PC-9 (cell line): ENCODE data around the gene MSH5. TPM values are rescaled to one million over a fixed set of nuclear protein-coding genes. Genes with fewer than 3 reads are reported as not detected.
A peak's percentile ranks its signal among the peaks of the same experiment; 100 is the strongest.

Experiments used
- BruUV-seq: library from RNA; stranded (reverse); fragments of 400-500 nt; replicated peaks from 2 replicates; lab custom pipeline; 2021; lab: Mats Ljungman, UMichigan
- CTCF ChIA-PET: fragments of 300-600 bp; sonication (Branson Sonifier 250); formaldehyde crosslinking; loops from one replicate; lab custom pipeline; 2022; ENCODE audit warnings: antibody characterized with exemption; lab: Charles Lee
- POLR2A ChIA-PET: fragments of 300-600 bp; sonication (Branson Sonifier 250); formaldehyde crosslinking; loops from one replicate; lab custom pipeline; 2022; ENCODE audit warnings: antibody characterized with exemption; ENCODE audit not compliant: unreplicated experiment; lab: Charles Lee
- DNase-seq, 2 experiments: peaks; one replicate each; pipeline versions ENCODE4 v3.0.0 to v3.0.0-alpha.2; 2015 to 2022; ENCODE audit warnings: mixed read lengths in 1 of 2
- H2AFZ ChIP-seq: fragments of 200-600 bp; sonication (generic); 2 replicates; pipeline ENCODE4 v1.8.1; 2017; ENCODE audit warnings: antibody characterized with exemption
- H3F3A ChIP-seq: fragments of 200-600 bp; sonication (generic); 2 replicates; pipeline ENCODE4 v1.8.1; 2017; ENCODE audit warnings: antibody characterized with exemption, mild to moderate bottlenecking, low read depth; ENCODE audit not compliant: insufficient read depth
- H3K27ac ChIP-seq: fragments of 200-600 bp; sonication (generic); 2 replicates; pipeline ENCODE4 v1.6.1; 2016; ENCODE audit warnings: mixed run types
- H3K27me3 ChIP-seq: fragments of 200-600 bp; sonication (generic); 2 replicates; pipeline ENCODE4 v1.6.1; 2016; ENCODE audit warnings: low read depth, mixed run types; ENCODE audit not compliant: insufficient read depth
- H3K36me3 ChIP-seq: fragments of 200-600 bp; sonication (generic); 2 replicates; pipeline ENCODE4 v1.6.1; 2016; ENCODE audit warnings: low read depth, mixed run types
- H3K4me1 ChIP-seq: fragments of 200-600 bp; sonication (generic); replicated peaks from 2 replicates; pipeline ENCODE4 v1.6.1; 2016; ENCODE audit warnings: mixed run types; ENCODE audit not compliant: insufficient read depth
- H3K4me2 ChIP-seq: fragments of 200-600 bp; sonication (generic); 2 replicates; pipeline ENCODE4 v1.6.1; 2017; ENCODE audit warnings: mixed run types
- H3K4me3 ChIP-seq: fragments of 200-600 bp; sonication (generic); 2 replicates; pipeline ENCODE4 v1.6.1; 2016; ENCODE audit warnings: mixed run types
- H3K79me2 ChIP-seq: fragments of 200-600 bp; sonication (generic); 2 replicates; pipeline ENCODE4 v1.6.1; 2017; ENCODE audit warnings: low read depth, mixed run types
- H3K9me2 ChIP-seq: fragments of 200-600 bp; sonication (generic); 2 replicates; pipeline ENCODE4 v1.8.1; 2017; ENCODE audit warnings: mild to moderate bottlenecking; ENCODE audit not compliant: insufficient read depth
- H3K9me3 ChIP-seq: fragments of 200-600 bp; sonication (generic); 2 replicates; pipeline ENCODE4 v1.8.1; 2016; ENCODE audit warnings: low read depth; ENCODE audit not compliant: insufficient read depth
- H4K20me1 ChIP-seq: fragments of 200-600 bp; sonication (generic); 2 replicates; pipeline ENCODE4 v1.8.1; 2017; ENCODE audit not compliant: insufficient read depth
- EZH2 ChIP-seq: fragments of 200-600 bp; sonication (generic); IDR thresholded peaks from 2 replicates; pipeline ENCODE4 v1.8.0; 2017; ENCODE audit warnings: antibody characterized with exemption, low read depth
- intact Hi-C: fragments of 100-400 bp; cut with micrococcal nuclease; formaldehyde crosslinking; loops from one replicate; pipeline ENCODE4 v1.10.0; 2022; ENCODE audit not compliant: unreplicated experiment
- total RNA-seq: library from RNA; stranded (reverse); gene quantifications from 2 replicates; pipeline ENCODE4 v1.2.3, GENCODE V29; 2021
- TF ChIP-seq, protein P1 (sequence below): fragments of 200-600 bp; sonication (generic); conservative IDR thresholded peaks from 2 replicates; pipeline ENCODE4 v1.6.1; 2017; ENCODE audit warnings: mixed run types, antibody characterized with exemption, mild to moderate bottlenecking, moderate library complexity

MSH5 gene
- total RNA-seq, 1 experiment from 2014 or later: 50.0 TPM

DNA sequence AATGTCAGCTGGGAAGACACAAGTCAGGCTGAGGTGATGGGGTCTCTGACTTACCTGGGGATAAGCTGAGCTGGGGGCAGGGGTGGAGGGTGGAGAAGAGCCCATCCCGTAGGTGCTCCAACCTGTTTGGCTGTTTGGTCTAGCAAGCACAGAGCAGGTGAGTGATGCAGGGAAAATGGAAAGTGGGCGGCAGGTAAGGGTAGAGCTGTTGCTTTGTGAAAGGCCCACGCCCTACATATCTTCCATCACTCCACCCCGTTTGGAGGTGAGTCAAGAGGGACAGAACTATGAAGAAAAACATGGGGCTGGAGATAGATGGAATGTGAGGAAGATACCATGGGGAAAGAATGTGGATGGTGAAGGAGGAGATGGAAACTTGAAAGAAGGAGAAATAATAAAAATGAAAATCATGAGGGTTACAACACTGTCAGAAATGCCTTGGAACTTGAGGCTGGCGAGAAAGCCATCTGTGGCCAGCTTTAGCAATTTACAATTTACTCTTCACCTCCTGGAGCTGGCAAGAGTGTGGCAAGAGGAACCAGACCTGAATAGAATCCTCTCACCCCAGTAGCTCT, 19.5 kb upstream of the MSH5 start:
- no peaks in the 10 kb centered on the region for H3K9me2 ChIP-seq
- H2AFZ ChIP-seq: no peak overlapping the region
- peak; percentile 66 to 69 for DNase-seq
- no peaks in the 10 kb centered on the region for H4K20me1 ChIP-seq
- ChIA-PET CTCF (no interaction called here), POLR2A (interaction anchor here (0.7 kb wide), 2 partner anchors 13 to 17 kb away, joined by 3 read pairs; partner anchors contain the start of gene ABHD16A)
- H3F3A ChIP-seq: peaks cover 27% of the 10 kb centered on the region; the same call in 1 of the 2 replicates
- intact Hi-C loops: no loop called here
- no TSS peak for BruUV-seq
- no peaks in the 10 kb centered on the region for H3K36me3 ChIP-seq
- H3K9me3 ChIP-seq: no peaks in the 10 kb centered on the region
- peak overlapping the region; percentile 28; the same call in 1 of the 2 replicates for H3K27ac ChIP-seq
- H3K4me2 ChIP-seq: peak overlapping the region; percentile 59
- no peaks in the 10 kb centered on the region for H3K27me3 ChIP-seq
- H3K4me1 ChIP-seq: peaks cover 42% of the 10 kb centered on the region
- no peak for TF ChIP-seq EZH2
- TF ChIP-seq, protein P1, sequence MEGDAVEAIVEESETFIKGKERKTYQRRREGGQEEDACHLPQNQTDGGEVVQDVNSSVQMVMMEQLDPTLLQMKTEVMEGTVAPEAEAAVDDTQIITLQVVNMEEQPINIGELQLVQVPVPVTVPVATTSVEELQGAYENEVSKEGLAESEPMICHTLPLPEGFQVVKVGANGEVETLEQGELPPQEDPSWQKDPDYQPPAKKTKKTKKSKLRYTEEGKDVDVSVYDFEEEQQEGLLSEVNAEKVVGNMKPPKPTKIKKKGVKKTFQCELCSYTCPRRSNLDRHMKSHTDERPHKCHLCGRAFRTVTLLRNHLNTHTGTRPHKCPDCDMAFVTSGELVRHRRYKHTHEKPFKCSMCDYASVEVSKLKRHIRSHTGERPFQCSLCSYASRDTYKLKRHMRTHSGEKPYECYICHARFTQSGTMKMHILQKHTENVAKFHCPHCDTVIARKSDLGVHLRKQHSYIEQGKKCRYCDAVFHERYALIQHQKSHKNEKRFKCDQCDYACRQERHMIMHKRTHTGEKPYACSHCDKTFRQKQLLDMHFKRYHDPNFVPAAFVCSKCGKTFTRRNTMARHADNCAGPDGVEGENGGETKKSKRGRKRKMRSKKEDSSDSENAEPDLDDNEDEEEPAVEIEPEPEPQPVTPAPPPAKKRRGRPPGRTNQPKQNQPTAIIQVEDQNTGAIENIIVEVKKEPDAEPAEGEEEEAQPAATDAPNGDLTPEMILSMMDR: no peak
- H3K4me3 ChIP-seq: no peak overlapping the region
- no peaks in the 10 kb centered on the region for H3K79me2 ChIP-seq

DNA sequence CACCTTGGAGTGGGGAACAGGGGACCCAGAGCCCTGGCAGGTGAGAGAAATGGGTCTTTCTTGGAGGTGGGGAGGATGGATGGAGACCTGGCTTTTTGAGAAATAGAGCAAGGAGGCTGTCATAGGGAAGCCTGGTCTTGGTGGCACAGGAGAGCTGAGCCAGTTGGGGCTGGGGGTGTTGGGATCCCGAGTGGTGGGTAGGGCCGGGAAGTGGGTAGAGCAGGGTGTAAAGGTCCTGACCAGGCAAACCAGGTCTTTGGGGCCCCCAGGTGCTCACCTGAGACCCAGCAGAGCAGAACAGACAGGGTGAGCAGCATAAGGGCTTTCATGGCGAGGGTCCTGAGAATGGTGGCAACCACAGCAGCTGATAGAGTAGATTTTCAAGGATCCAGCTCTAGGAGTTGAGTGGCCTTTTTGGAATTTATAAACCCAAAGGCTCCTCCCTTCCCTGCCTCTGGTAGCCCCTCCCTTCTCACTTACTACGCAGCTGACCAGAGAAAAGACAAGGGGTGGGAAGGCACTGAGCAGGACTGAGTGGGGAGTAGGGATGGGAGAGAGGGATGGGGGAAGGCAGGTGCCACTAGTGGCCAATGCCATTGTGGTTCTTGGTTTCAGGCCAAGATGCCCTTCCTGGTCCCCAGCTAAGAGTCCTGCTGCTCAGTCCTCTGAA, 18.3 kb upstream of the MSH5 start, which contains the start of gene LY6G6C:
TSS of gene LY6G6C (minus strand) at position 396 of the 670 bp plus-strand sequence. CDS start at position 329, 67 bp downstream.
- CTCF ChIA-PET: no interaction called here
- H4K20me1 ChIP-seq: no peaks in the 10 kb centered on the region
- H3K36me3 ChIP-seq: no peaks in the 10 kb centered on the region
- no peak within 1 kb of the TSS for H2AFZ ChIP-seq
- no peak for DNase-seq
- peaks cover 32% of the 10 kb centered on the region; the same call in 1 of the 2 replicates for H3F3A ChIP-seq
- BruUV-seq: no TSS peak
- POLR2A ChIA-PET: no interaction called here
- no peaks in the 10 kb centered on the region for H3K27me3 ChIP-seq
- no peaks in the 10 kb centered on the region for H3K9me2 ChIP-seq
- TF ChIP-seq EZH2: no peak
- TF ChIP-seq, protein P1: no peak
- intact Hi-C loops: no loop called here
- no peak within 1 kb of the TSS for H3K4me3 ChIP-seq
- 0 out of 2 replicates have a peak within 1 kb of the TSS, but pooled peaks have one; percentile 5 for H3K27ac ChIP-seq
- peak within 1 kb of the TSS; percentile 59 for H3K4me2 ChIP-seq
- peaks cover 42% of the 10 kb centered on the region for H3K4me1 ChIP-seq
- H3K79me2 ChIP-seq: no peaks in the 10 kb centered on the region
- no peaks in the 10 kb centered on the region for H3K9me3 ChIP-seq

DNA sequence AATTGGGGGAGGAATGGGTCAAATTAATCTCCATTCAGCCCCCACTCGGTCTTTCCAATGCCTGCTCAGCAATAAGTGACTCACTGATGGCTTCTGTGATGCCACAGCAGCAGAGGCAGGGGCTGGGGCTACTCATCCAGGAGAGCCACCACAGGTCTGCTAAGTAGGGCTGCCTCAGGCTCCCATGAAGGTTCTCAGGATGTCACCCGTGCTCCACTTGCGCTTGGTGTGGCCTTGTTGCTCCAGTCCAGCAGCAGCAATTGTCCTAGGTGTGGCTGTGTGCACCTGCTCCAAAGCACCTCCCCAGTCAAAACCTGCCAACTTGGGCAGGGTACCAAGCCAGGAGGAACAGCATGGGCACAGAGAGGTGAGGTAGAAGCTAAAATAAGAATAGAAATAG, 17.6 kb upstream of the MSH5 start:
- H3K4me1 ChIP-seq: peaks cover 41% of the 10 kb centered on the region
- no peak for DNase-seq
- no peak overlapping the region for H3K4me2 ChIP-seq
- H4K20me1 ChIP-seq: no peaks in the 10 kb centered on the region
- H3K4me3 ChIP-seq: no peak overlapping the region
- H3K9me2 ChIP-seq: no peaks in the 10 kb centered on the region
- H3K27me3 ChIP-seq: no peaks in the 10 kb centered on the region
- H3K9me3 ChIP-seq: no peaks in the 10 kb centered on the region
- TF ChIP-seq, protein P1: no peak
- TF ChIP-seq EZH2: no peak
- no TSS peak for BruUV-seq
- POLR2A ChIA-PET: no interaction called here
- H2AFZ ChIP-seq: no peak overlapping the region
- H3K79me2 ChIP-seq: no peaks in the 10 kb centered on the region
- H3F3A ChIP-seq: peaks cover 37% of the 10 kb centered on the region; the same call in 1 of the 2 replicates
- intact Hi-C loops: no loop called here
- H3K36me3 ChIP-seq: no peaks in the 10 kb centered on the region
- no peak overlapping the region for H3K27ac ChIP-seq
- CTCF ChIA-PET: no interaction called here
